Fibroblast of skin of right quadriceps (primary cell): ENCODE measurements around the gene ACOXL.
"Not testable (repeated sequence)": the region's sequence is repeated elsewhere in the genome, so short reads cannot be mapped to it uniquely, and the experiment has no call there.

Experiments used
- DNase-seq: peaks from one replicate; pipeline ENCODE4 v3.0.0-alpha.2; 2013

The ACOXL gene

DNA sequence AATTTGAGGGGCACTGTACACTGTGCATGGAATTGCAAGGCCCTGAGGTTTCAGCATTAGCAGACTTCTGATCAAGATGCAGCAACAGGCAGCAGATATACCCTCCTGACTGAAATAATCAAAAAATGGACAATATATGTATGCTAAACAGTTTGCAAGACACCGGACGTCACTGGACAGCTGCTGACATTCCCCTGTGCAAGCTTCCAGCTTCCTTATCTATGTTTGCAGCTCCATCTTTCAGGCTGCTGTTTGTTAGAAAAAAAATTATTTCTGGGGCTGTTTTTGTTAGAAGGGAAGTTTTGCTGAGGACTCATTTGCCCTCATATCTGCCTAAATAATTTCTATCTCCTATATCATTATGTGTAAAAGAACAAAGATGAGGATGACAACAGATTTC lies 208.9 kb downstream of the ACOXL start:
- DNase-seq = no peak

- DNase-seq = no peak
Measured at GRCh38 chr2:110943070-110943634, 210.8 kb downstream of the ACOXL start.

GRCh38 chr2:110946902-110947301 lies 214.5 kb downstream of the ACOXL start:
- DNase-seq = no peak

DNA sequence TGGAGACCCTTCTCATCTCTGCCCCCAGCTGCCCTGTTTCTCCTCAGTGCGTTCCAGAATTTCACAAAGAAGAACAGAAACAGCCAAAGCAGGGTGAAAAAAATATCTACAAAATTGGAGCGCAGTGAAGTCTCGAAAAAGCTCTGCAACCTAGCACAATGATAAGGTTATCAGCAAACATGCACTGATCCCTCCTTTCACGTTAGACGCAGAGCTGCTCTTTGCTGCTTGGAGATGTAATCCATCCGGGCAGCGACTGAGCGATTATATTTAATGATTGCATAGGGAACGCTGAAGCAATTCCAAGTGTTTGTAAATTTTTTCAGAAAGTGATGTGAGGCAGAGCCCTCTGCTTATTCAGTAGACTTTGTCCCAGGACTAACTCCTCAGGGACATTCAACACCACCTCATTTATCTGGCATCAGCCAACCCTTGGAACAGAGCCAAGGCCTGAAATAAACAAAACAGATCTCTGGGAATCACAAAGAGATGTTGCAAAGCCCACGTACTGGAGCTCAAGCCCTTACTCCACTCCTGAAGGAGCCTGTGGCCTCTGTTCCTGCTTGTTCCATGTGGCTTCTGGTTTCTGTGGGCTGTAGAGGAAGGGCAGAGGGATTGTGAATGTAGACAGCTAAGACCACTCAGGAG lies 215.8 kb downstream of the ACOXL start:
- no peak for DNase-seq

GRCh38 chr2:110950281-110950680 lies 217.9 kb downstream of the ACOXL start:
- no peak for DNase-seq

- no peak for DNase-seq
Measured at GRCh38 chr2:110955045-110955444, 222.7 kb downstream of the ACOXL start.

DNA sequence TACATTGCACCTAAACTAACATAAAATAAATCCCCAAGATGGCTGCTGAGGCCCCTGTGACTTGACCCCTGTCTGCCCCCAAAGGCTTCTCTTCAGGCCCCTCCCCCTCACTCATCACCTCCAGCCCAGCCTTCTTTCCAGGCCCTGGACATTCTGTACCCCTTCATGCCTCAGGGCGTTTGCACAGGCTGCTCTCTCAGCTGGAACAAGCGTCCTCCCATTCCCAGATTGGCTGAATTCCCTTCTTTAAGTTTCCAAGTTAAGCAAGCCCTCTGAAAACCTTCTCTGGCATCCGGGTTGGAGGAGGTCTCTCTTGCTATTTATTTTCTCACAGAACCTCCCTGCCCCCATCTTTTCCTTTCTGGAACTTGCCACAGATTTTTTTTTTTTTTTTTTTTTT lies 223.2 kb downstream of the ACOXL start:
- no peak for DNase-seq

- no peak for DNase-seq
Measured at GRCh38 chr2:110957293-110957692, 224.9 kb downstream of the ACOXL start.

DNA sequence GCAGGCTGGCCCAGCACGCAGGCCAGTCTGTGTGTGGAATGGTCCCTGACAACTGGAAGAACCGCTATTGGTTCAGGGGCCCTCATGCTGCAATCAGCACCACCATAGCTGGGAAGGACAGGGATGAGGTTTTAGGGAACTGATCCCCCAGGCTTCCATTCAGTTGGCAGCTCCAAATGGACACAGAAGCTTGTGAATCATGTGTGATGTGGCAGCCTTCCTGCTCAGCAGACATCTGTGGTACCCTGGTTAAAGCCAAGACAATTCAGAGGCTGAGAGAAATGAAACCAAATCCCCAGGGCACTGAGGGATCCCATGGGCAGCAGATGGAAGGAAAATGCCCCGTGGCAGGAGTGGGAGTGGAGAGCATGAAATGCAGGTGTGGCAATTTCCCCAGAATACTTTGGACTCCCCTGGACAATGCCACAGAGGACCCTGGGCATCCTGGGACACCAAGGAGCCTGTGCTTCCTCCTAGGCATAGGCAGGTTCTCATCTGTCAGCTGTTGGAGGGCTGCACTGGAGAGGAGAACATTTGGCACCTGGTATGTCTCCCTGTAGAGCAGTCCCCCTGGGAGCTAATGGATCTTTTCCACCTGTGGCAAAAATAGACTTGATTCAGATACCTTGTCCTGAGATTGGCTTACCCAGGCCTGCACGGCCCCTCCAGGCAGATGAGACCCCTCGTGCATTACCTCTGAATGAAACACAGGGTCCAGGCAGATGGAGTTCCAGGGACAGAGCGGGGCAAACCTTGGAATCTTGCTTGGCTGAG lies 226.2 kb downstream of the ACOXL start:
- no peak for DNase-seq

DNA sequence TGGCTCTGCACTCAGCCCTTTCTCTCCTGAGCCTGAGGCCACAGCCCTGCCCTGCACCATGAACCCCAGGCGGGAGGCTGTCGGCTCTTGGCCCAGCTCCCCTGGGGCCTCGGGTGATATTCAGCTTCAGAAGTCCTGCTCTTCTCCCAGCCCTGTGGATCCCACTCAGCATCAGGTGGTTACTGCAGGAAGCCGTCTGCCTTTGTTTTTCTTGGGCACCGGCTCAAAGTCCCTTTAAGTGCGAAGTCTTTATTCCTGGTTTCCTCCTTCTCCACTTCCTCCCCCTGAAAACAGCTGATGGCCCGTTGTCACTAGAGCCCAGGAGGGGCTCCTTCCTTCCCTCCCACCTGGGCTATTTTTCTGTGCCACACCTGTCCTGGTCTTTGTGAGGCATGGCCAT lies 226.8 kb downstream of the ACOXL start:
- no peak for DNase-seq

DNA sequence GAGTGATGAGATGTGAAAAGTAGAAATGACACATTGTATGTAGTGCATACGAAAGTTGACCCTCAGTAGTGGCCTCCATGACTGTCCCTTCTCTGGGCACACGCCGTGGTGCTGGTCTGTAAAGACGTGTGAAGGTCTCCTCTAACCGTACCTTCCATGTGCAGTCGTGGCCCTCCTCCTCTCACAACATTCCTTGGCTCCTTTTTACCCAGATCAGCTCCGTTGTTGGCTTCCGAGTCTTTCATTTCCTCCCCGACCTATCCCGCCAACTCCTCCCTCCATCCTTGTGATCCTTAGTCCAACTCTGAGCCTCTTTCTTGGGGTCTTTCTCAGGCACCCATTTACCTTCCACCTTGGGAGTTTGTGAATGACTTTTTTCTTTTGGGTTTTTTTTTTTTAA lies 227.9 kb downstream of the ACOXL start:
- DNase-seq = no peak

DNA sequence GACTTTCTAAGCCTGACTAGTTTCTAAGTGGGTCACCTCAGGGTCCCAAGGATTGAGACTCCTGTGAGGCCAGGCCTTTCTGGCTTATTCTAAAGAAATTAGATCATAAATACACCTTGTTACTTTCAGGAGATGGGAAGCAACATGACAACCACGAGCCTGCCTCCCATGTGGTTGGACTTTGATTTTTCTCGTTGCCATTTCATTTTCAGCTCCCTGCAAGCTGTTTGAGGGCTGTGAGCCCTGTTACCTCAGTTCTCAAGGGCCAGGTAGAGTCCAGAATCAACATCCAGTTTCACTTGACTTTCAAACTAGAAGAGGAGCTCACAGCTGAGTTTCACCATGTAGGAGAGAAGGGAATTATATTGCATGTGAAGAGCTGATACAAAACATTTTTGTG lies 228.6 kb downstream of the ACOXL start:
- DNase-seq = no peak

GRCh38 chr2:110961643-110962042 lies 229.3 kb downstream of the ACOXL start:
- DNase-seq = not testable (repeated sequence)

DNA sequence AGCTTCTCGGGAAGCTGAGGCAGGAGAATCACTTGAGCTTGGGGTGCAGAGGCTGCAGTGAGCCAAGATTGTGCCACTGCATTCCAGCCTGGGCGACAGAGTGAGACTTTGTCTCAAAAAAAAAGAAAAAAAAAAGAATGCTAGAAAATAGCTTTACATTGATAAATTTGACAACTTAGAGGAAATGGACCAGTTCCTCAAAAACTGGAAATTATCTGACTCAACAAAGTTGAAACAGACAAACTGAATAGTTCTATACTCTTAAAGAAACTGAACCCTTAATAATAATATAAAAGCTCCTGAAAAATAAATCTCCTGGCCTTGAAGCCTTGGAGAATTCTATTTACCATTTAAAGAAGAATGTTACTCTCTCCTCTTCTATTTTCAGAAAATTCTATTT lies 237.3 kb downstream of the ACOXL start:
- no peak for DNase-seq

DNA sequence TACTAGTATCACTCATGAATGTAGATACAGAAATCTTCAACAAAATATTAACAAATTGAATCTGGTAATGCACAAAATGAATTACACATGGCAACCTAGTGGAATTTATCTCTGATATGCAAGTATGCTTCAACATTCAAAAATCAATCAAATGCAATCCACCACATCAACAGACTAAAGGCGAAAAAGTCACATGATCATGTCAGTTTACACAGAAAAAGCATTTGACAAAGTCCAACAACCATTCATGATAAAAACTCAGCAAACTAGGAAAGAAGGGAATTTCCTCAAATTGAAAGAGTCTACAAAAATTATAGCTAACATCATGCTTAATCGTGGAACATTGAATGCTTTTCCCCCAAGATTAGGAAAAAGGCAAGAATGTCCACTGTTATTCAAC lies 237.8 kb downstream of the ACOXL start:
- DNase-seq = no peak

DNA sequence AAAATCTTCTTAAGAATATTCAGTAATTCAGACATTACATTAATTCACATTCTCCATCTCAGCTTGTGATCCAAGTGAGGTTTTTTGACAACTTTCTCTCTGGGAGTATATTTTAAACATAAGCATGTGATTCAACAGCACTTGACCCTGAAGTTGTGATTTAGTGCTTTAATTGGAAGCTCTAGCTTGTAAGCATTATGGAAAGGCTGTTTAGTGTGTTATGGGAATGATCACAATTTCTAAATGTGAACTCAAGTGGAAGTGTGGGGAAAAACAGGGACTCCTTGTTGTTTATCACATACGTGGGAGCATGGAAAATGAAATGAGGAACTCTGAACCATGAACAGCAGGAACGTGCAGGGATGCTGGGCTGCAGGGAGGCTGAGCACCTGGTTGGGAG lies 239.4 kb downstream of the ACOXL start:
- DNase-seq = no peak

DNA sequence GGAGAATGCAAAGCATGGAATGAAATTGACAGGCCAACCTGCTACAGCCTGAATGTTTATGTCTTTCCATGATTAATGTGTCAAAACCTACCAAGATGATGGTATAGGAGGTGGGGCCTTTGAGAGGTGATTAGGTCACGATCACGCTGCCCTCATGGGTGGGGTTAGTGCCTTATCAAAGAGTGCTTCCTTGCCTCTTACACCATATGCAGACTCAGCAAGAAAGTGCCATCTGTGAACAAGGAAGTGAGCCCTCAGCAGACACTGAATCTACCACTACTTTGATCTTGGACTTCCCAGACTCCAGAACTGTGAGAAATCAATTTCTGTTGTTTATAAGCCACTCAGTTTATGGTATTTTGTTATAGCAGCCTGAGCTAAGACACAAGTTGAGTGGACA lies 240.9 kb downstream of the ACOXL start:
- no peak for DNase-seq

DNA sequence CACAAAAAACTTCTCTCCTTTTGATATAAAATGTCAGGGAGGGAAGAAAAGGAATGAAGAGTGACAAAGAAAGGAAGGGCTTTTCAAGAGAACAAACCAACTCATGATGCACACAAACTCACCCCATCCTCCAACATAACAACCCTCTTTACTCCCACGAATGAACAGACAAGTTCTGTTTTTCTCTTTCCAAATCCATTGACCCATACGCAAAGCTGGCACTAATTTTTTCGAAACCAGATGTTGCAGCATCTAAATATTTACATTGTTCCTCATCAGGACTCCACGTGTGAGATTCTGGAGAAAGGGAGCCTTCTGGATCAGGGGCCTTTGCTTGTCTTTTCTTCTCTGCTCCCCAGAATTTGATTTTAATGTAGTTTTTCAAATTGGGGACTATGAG lies 245.0 kb downstream of the ACOXL start:
- DNase-seq = no peak

GRCh38 chr2:110978148-110978547 lies 245.8 kb downstream of the ACOXL start:
- no peak for DNase-seq

GRCh38 chr2:110978756-110979470 lies 246.5 kb downstream of the ACOXL start:
- no peak for DNase-seq

GRCh38 chr2:110979471-110980338 lies 247.3 kb downstream of the ACOXL start:
- no peak for DNase-seq

DNA sequence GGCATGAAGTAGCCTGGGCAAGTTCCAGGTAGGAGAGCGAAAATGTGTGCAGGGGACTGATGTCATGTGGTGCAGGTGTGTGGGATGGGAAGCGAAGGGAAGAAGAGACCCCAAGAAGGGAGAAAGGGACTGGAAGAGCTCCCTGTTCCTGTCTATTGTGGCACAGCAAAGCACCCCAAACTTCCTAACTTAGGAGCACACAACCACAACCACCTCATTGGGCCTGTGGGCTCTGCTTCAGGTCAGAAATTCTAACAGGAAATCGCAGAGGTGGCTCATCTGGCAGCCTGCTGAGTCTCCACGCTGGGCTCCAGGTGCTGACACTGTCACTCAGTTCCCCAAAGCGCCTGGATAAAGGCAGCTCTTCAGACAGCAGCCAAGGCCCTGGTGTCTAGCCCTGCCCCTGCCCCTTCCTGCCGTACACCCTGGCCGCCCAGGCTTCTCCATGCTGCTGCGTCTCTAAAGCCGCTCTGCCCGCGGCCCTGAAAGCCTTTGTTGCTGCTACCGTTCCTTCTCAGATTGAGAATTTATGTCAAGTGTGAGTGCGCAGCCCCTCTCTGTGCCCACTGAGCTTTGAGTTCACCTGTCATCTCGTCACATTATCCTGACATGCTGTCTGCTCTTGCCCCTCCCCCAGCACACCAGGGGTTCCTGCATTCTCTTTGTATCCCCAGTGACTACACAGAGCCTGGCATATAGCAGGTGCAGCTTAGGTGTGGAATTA lies 248.1 kb downstream of the ACOXL start:
- no peak for DNase-seq
